Germinal center (tissue), 1 donor: ENCODE data around the gene DENND5B.
"Not testable (repeated sequence)": the region's sequence is repeated elsewhere in the genome, so short reads cannot be mapped to it uniquely, and the experiment has no call there.

Experiments used
- DNase-seq: peaks from one replicate; pipeline ENCODE4 v3.0.0; 2012; ENCODE audit warnings: mixed read lengths, low spot score

Gene DENND5B

DNA sequence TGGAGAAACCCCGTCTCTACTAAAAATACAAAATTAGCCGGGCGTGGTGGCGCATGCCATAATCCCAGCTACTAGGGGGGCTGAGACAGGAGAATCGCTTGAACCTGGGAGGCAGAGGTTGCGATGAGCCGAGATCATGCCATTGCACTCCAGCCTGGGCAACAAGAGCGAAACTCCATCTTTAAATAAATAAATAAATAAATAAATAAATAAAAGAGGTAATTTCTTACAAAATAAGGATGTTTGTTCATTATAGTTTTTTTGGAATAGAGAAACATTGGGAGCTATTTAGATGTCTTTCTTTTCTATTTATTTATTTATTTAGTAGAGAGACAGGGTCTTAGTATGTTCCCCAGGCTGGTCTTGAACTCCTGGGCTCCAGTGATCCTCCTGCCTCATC lies 213.7 kb downstream of the DENND5B start:
- DNase-seq: not testable (repeated sequence)

DNA sequence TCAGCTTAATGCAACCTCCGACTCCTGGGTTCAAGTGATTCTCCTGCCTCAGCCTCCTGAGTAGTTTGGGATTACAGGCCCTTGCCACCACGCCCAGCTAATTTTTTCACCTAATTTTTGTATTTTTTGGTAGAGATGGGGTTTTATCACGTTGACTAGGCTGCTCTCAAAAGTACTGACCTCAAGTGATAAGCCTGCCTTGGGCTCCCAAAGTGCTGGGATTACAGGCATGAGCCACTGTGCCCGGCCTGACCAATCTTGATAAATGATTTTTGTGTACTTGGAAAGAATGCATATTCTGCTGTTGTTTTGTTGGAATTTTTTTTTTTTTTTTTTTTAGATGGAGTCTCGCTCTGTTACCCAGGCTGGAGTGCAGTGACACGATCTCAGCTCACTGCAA lies 215.5 kb downstream of the DENND5B start:
- not testable (repeated sequence) for DNase-seq

DNA sequence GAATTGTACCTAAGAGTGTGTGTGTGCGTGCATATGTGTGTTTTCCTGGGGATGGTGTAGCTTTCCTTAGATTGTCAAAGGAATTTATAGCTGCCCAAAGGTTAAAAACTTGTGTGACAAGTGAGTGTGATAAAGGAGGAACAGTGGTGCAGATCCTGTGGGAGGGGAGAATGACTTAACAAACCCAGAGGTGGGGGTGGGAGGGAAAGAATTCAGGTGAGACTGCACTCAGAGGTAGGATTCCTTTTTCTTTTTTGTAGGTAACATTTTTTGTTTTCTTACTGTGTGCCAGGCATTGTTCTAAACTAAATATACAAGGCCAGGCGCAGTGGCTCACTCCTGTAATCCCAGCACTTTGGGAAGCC lies 219.7 kb downstream of the DENND5B start:
- DNase-seq: no peak

DNA sequence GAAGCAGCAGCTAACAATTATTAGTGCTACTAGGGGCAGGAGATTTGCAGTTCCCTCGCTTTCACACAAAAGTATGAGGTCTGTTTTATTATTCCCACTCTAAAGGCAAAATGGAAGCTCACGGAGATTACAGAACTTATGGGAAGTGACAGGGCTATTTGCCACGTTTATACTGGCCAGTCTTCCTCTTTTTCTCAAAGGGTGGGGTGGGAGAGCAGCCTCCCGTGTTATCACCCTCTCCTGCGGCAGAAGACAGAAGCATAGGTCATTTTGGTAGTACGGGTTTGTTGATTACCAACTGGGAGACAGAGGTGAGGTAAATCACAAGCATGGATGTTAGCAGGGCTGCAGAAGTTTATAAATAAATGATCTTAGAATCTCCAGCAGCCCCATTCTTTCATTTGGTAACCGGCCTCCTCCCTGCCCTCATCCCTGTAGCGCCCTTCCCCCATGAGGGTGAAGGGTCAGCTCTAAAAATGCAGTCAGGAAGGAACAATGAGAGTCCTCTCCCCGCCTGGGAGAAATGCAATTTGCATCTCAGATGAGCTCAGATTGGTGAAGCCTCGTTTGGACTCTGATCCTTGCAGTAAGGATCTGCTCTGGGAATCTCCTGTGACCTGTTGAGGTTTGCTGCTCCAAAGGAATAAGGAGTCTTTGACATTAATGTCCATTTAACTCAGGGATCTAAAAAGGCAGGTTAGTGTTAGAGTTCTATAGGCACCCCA lies 220.2 kb downstream of the DENND5B start:
- no peak for DNase-seq

DNA sequence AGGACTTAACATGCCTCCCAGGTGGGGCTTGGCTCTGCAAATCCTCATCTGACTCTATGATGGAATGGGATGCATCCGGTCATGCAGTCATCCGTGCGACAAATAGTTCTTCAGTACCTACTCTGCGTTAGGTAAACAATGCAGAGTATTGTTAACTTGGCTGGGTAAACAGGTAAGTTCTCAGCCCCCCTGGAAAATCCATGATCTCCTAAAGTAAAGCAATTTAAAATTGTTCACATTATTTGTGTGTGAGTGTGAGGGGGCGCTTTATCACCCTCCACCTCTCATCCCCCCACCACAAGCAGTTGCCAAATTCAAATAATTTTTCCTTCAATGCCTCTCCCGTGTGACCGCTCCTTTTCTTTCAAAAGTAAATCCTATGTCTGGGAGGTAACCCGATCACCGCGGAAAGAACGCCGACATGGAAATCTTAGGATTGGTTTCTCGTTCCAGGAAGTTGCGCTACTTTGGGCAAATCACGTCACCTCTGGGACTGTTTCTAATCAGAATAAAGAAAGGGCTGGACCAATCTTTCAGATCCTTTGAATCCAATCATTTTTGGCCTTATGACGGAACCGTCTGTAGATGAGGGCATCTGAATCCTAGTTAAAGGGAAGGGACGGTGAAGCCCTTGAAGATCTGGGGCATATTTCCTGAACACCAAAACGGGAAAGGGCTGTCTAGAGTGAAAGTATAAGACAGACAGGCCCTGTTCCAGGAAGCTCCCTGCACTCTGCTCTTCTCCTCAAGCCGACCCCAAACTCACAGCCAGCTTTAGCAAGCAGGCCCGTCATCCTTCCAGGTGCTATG lies 221.0 kb downstream of the DENND5B start:
- no peak for DNase-seq

DNA sequence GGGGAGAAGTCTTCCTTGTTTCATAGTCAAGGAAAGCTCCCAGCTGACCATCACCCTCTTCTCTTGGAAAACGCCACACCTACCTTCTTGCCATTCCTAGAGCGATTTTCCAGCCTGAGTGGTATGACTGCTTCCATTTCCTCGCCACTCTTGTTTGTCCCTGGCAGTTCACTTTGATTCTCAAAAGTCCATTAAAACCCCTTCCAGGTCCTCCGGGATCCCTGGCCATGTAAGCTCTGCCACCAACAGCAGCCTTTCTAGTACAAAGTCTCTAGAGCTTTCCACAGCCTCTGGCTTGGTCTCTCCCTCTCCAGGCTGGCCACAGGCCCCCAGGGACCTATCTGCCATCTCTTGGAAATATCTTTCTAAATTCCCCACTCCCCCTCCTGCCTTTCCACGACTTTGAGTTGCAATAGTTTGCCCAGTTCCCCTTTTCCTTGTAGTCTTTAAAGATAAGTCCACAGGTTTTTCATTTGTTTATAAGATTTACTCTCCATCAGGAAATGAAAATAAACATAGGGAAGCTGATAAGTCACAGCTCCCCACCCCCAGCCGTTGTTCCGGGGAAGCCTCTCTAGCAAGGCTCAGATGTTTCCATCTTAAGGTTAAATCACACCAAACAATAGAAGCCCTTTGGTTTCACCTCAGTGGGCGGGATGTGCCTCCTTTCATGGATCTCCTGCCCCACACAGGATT lies 222.1 kb downstream of the DENND5B start:
- no peak for DNase-seq

DNA sequence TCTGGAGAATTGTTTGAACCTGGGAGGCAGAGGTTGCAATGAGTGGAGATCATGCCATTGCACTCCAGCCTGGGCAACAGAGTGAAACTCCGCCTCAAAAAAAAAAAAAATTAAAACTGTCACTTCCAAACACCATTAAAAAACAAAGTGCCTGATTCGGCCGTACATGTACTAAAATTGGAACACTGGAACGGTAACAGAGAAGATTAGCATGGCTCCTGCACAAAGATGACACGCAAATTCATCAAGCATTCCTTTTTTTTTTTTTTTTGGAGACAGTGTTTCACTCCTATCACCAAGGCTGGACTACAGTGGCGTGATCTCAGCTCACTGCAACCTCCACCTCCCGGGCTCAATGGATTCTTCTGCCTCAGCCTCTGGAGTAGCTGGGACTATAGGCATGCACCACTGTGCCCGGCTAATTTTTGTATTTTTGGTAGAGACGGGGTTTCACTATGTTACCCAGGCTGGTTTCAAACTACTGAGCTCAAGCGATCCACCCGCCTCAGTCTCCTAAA lies 224.8 kb downstream of the DENND5B start:
- DNase-seq: no peak

DNA sequence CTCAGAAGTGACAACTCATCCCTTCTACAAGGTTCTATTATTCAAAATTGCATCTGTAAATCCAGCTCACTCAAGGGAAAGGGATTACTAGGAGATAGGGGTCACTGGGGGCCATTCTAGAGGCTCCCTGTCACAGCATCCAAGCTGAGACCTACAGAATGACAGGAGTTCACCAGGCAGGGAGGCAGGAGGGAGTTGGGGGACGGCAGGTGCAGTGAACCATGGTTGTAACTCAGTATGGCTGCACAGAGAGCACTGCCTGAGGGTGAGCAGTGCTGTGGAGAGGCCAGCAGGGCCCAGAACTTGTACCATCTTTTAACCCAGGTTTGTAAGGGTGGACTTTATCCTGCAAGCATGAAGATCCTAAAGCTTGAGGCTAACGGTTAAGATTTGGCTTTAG lies 227.1 kb downstream of the DENND5B start:
- no peak for DNase-seq

DNA sequence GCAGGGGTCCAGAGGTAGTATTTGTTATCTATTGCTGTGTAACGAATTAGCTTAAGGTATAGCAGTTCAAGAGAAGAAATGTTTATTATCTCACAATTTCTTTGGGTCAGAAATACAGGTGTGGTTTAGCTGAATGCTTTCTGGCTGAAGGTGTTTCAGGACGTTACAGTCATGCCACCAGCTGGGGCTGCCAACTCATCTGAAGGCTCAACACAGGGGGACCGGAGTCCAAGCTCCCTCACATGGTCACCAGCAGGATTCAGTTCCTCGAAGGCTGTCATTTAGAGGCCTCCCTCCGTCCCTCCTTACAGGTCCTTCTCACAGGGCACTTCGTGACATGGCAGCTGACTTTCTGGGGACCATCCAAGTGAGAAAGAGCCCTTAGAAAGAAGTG lies 227.5 kb downstream of the DENND5B start:
- no peak for DNase-seq

DNA sequence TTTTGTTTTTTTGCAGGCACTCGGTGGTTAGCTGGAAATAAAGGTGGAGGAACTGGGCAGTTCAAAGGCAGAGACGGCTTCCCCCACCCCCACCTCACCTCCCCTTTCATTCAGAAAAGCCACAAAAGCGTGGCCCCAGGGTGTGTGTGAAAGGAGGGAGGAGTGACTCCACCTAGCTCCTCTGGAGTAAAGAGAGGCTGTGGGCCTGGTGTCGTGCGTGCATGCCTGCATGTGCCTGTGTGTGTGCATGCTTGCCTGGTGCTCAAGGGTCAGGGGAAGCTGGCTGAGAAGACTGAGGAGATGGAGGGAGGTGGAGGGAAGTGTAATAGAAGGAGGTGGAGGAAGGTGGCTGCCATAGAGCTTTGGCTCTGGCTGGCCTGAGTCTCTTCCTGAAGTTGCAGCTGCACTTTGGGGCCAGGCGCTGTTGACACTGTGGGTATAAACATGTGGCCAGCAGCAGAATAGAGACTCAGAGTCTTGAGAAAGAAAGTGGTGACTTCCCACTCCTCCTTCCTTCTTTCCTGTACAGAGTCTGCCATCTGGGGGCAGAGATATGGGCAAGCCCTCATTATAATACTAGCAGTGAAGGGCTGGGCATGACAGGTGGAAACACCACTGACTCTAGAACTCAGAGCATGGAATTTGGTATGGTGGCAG lies 228.0 kb downstream of the DENND5B start:
- peak; percentile 15 for DNase-seq

DNA sequence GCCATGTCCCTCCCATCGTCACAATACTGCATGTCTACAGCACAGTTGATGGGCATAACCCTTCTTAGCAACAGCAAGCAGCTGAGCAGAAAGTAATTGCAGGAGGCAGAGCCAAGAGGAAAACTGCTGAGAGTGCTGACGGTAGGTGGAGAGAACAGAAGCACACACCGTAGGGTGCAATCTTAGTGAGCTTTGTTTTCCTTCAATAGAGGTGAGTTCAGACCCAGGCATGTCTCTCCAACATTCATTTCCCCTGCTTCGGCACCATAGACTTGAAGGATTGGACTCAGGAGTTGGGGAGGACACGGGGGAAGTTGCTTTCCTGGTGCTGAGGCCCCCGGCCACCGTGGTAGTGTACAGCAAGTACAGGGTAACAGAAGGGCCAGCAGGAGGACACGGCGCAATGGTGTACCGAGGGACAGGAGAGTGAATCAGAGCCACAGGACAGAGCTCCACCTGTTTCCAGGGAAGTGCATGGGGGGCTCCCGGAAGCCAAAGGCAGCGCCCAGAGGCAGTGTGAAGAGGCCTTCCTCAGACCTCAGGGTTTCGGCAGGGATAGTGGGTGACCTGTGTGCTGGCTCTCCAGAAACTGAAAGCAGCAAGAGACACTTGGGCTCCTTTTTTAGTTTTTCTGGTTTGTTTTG lies 228.7 kb downstream of the DENND5B start:
- DNase-seq: no peak

DNA sequence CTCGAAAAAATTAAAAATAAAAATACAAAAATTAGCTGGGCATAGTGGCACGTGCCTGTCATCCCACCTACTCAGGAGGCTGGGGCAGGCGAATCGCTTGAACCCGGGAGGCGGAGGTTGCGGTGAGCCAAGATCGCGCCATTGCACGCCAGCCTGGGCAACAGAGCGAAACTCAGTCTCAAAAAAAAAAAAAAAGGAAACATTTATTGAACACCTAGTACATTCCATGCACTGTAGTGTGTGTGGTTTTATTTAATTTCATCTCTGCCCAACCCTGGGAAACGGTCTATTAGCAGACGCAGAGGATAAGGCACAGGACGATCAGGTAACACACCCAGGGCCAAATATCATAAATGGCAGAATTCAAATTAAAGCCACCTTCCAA lies 229.2 kb downstream of the DENND5B start:
- DNase-seq: no peak

DNA sequence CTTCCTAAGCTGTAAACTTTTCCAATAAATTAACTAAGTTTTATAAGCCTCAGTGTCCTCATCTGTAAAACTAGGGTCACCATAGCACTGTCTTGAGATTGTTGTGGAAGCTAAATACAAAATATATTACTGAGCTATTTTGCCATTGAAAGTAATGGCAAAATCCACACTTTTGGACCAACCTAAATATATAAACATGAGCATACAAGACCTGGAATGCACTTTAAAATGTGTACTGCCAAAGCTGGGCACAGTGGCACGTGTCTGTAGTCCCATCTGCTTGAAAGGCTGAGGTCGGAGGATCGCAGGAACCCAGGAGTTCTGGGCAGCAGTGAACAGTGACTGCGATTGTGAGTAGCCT lies 235.2 kb downstream of the DENND5B start:
- DNase-seq: no peak

DNA sequence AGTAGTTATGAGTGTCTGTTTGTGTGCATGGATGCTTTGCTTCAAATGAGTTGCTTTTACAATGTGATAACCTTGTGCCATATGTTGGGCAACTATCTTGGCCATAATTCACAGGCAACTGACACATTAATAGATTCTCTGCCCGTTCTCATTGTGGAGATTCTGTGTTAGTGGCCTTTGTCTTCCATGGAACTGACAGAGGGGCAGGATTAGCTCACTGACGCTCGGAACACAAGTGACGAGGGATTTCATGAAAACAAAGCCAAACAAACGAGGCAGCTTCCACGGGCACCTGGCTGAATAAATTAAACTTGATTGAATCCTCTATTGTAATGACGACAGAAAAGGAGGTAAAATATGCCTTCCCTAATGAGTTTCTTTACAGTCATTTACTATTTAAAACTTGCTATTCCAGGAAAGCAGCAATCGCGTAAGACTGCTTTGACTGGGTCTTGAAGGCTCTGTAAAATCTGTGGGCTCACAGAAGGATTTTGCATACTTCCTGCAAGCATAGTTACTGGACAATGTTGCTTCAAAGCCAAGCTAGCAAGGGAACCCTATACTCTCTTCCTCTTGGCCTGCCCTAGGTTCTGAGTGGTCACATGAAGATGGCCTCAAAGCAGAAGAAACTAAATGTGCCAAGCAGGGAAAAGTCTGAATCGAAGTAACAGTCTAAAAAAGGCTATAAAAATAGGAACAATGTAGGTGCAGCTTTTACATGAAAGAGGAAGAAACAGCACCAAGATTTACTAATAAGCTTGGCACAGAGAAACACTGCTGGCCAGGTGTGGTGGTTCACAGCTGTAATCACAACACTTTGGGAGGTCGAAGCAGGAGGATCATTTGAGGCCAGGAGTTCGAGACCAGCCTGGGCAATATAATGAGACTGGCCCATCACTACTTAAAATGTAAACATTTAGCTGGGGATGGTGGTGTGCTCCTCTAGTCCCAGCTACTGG lies 236.9 kb downstream of the DENND5B start:
- no peak for DNase-seq

DNA sequence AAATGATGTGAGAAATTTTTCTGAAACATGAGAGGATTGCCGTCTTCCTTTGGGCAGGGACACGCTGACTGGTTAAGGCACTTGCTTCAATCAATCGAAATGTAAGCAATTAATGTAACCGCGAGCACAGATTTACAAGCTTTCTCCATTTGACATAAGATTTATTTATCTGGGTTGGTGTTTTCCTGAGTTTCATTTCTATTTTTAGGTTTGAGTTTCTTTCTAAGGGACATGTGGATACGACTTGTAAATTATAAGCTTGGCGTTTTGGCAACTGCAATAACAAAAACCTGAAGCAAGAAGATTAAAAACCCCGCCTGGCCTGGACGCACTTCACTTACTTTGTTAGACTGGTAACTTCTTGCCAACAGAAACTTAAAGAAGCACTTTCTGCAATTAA lies 244.7 kb downstream of the DENND5B start:
- no peak for DNase-seq

DNA sequence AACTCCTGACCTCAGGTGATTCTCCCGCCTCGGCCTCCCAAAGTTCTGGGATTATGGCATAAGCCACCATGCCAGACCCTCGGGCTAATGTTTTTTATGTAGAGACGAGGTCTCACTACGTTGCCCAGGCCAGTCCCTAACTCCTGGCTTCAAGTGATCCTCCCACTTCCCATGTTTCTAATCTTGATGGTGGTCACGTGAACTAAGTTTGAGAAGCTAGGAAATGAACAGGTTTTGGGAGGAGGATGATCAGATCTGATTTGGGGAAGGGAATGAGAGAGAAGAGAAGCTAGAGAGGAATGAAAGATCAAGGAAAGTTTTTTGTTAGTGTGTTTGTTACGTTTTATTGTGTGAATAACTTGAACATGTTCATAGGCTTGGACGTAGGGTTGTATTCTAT lies 247.8 kb downstream of the DENND5B start:
- DNase-seq: no peak

DNA sequence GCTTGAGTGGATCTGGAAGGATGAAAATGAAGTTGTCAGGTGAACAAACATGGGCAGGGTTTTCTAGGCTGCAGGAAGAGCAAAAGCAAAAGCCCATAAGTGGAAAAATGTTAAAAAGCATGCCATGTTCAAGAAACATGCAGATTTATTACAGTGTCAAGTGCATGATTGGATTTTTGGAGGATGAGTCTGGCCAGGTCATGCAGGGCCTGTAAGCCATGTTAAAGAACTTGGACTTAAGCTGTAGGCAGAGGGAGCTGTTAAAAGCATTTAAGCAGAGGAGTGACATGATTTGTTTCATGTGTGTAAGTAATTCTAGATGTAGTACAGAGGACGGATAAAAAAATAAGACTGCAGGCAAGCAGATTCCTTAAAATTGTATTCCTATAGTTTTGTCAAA lies 248.7 kb downstream of the DENND5B start:
- DNase-seq: no peak

DNA sequence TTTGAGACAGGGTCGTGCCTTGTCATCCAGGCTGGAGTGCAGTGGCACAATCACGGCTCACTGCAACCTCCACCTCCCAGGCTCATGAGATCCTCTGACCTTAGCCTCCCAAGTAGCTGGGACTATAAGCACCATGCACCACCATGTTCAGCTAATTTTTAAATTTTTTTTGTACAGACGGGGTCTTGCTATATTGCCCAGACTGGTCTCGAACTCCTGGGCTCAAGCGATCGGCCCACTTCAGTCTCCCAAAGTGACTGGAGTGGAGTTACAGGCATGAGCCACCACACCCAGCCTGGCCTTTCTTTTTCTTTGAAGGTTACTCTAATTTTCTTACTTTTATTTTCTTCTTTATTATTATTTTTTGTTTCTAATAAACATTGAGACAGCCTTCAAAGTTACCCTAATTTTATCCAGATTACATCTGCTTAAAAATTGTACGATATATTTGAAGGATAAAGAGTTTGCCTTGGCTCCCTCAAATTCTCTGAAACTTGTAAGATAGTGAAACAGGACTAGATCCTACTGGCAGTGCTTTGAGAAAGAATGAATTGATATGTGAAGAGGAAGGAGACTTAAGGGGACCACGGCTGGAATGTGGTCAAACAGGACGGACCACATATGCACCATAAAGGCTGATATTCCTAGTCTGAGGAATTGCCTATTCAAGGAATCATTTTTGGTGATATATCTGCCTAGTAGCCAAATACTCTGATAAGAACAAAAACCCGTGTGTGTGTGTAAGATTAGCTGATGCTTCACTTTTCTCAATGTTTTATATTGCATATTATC lies 250.9 kb downstream of the DENND5B start:
- DNase-seq: no peak

DNA sequence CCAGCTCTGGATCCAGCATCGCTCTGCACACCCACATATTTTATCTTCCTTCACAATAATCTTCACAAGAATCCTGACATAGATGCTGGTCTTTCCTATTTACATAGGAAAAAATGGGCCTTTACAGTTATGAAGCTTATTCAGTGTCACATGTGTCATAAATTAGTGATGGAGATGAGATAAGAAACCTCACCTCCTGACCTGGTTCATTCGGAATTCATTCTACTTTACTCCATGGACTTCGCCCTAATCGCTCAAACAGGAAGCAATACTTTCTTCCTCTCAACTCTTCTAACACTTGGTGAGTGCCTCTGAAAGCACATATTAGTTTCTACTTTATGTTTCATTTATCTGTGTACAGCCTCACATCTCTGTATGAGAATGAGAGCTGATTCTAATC lies 253.0 kb downstream of the DENND5B start:
- no peak for DNase-seq
